HL-60/S4 treated with retinoic acid at 250 ng/mL for 4 days and 3 days (cell line): ENCODE data around the gene NOP14.
"Not testable (repeated sequence)": the region's sequence is repeated elsewhere in the genome, so short reads cannot be mapped to it uniquely, and the experiment has no call there.

Source experiments
- in situ Hi-C: fragments of 300-500 bp; cut with MboI; formaldehyde crosslinking; loops from 2 replicates; pipeline ENCODE4 v1.7.0; 2022; ENCODE audit warnings: low sequenced_read_pairs

NOP14 gene

DNA sequence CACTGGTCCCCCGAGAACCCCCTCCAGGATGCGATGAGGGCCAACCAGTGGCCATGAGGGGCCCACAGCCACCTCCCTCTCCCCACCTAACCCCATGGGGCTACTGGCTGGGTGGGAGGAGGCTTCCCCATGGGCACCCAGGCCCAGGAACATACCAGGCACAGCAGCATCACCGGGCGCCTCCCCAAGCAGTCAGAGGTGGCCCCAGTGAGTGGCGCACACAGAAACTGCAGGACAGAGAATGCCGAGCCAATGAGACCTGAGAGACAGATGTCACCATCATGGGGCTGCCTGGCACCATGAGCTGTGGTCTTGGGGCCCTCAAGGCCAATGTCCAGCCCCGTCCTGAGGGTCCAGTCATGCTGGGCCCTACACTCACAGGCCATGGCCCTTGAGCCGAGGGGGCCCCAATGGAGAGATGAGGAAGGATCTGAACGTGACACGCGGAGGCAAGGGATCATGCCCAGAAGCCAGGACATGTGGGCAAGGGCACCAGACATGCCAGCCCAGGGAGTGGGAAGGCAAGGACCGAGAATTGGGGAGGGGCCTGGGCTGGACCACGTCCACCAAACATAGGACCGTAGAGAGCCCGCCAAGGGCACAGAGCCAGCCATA, 30.1 kb downstream of the NOP14 start:
- in situ Hi-C loops: no loop called here

DNA sequence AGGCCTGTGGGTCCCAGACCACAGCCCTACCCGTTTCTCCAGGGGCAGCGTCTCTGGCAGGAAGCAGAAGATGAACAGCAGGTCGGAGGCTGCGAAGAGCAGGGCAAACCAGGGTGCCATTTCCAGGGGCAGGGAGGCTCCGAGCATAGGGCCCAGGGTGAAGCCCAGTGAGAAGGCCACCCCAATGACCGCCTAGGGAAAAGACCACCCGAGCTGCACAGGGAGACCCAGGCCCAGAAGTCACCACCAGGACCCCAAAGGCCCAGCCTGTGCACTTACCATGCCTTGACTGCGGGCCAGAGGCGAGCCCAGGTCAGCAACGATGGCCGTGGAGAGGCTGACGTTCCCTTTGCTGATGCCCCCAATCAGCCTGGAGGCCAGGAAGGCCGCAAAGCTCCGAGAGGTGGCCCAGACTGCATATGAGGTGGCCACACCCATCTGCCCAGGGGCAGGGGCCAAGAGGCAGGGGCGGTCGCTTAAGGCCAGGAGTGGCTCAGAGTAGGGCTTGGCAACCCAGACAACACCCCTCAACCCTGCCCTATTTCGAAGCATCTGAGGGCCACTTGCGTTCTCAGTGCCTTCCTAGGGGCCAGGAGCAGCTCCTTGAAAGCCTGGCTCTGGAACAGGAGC, 30.8 kb downstream of the NOP14 start:
- in situ Hi-C loops: no loop called here

DNA sequence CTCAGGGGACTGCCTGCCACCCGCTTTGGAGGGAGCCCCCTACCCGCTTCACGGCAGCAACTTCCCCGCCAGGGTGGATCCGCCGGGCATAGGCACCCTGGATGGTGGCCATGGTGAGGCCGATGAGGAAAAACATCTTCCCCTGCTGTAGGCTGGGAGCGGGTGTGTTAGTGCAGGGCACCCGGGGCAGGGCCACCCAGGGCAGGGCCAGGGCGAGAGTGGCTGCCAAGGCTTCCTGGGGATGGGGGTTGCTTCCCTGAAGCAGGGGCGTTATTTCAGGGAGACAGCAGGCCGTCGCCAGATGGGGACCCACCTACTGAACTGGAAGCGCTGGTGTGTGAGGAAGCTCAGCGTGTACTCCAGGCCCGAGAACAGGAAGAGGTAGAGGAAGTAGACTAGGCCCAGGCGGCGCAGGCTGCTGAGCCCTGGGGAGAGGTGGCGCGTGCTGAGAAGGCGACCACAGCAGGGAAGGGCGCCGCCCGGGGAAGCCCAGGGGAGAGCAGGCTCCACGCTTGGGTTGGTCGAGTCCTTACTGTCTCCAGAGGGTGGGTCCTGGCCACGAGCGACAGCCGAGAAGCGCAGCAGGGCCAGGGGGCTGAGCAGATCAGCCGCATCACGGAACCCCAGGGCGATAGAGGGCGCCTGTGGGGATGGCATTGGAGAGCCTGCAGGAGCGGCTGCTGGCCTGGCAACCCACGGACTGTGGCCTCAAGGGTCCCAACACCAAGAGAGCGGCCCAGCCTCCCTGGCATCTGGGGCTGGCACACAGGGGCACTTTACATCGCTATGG, 31.5 kb downstream of the NOP14 start:
- in situ Hi-C loops: no loop called here

DNA sequence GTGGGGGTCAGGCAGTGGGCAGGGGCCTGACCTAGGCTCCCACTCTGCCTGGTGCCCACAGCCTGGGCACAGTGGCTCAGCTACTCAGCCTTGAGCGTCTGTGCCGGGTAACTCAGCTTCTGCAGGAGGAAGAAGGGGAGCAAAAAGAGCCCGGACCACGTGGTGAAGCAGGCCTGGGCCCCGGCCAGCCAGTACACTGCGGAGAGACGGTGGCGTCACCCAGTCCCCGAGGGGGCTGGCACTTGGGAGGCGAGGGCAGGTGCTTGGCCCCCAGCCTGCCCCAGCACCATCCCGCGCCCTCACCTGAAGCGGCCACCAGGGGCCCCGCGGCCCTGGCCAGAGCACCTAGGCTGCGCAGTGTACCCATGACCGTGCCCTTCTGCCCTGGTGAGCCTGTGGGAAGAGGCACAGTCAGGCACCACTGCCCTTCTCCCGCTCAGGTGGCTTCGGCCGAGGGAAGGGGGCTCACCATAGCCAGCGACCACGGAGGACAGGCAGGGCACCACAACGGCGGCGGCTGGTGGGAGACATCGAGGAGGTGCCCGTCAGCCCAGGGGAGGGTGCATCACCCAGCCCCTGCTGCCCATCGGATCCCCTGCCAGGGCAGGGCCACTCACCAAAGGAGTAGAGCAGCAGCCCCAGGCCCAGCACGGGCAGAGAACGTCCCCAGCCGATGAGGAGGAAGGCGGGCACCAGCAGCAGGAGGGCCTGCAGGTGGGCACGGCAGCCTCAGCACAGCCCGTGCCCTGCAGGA, 32.3 kb downstream of the NOP14 start:
- in situ Hi-C loops: no loop called here

DNA sequence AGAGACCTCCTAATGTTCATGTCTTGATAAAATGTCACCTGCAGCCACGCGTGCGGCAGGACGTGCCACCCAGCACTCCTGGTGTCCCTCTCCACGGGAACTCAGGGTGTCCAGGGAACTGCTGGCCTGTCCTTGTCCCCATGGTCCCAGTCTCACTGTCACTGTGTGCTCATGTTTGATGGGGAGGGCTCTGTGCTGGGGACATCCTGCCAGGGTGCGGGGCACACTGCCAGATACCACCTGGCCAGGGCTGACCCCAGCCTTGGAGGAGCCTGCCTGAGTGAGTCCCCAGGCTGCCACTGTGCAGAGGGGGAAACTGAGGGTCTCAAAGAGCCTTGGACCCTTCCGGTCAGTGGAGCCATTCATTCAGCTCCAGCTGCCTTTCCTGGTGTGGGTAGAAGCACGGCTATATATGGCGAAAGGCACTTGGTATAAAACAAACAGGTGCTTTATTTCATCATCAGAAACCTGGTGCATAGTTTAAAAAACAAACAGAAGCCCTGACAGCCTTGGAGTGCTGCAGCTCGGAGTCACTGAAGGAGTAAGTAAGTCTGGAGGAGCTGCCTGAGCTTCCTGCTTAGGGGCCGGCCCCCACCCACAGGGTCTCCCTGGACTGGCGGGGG, 33.0 kb downstream of the NOP14 start:
- in situ Hi-C loops: no loop called here

DNA sequence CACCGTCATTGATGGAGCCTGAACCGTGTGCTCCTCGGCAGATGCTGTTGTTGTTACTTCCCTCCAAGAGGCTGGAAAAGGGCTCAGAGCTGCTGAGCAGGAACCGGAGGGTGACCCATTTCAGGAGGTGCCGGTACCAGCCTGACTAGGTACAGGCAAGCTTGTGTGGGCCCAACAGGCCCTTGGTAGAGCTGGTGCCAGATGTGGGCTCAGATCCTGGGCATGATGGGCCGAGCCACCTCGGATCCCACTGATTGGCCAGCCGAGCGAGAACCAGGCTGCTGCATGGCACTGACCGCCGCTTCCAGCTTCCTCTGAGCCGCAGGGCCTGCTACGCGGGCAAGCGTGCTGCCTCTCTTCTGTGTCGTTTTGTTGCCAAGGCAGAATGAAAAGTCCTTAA, 33.7 kb downstream of the NOP14 start:
- in situ Hi-C loops: no loop called here

DNA sequence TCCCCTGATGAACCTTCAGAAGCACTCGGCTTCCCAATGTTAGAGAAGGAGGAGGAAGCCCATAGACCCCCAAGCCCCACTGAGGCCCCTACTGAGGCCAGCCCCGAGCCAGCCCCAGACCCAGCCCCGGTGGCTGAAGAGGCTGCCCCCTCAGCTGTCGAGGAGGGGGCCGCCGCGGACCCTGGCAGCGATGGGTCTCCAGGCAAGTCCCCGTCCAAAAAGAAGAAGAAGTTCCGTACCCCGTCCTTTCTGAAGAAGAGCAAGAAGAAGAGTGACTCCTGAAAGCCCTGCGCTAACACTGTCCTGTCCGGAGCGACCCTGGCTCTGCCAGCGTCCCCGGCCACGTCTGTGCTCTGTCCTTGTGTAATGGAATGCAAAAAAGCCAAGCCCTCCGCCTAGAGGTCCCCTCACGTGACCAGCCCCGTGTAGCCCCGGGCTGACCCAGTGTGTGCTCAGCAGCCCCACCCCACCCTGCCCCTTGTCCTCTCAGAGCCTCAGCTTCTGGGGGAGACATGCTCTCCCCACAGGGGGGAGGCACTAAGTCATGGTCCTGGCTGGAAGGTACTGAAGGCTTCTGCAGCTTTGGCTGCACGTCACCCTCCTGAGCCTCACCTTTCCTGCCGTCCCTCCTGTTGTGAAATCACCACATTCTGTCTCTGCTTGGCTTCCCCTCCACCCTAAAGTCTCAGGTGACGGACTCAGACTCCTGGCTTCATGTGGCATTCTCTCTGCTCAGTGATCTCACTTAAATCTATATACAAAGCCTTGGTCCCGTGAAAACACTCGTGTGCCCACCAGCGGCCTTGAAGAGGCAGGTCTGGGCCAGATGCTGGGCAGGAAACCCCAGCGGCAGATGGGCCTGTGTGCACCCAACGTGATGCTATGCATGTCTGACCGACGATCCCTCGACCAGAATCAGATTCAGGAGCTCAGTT, 34.7 kb downstream of the NOP14 start:
- in situ Hi-C loops: no loop called here

DNA sequence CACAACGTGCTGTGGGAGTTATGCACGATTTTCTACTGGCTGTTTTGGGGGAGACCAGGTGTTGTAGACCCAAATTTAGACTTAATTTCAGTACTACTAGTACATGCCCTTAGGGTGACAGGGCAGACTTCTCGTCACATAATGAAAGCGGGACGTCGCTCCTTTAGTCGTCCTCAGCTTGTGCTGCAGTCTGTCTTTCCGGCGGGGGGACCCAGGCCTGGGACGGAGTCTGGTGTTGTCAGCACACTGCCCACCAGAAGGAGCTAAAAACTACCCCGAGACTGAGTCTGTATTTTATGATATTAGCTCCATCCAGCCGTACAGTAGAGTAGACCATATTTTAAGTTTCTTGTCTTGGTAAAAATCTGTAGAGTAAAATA, 35.5 kb downstream of the NOP14 start:
- in situ Hi-C loops: no loop called here

DNA sequence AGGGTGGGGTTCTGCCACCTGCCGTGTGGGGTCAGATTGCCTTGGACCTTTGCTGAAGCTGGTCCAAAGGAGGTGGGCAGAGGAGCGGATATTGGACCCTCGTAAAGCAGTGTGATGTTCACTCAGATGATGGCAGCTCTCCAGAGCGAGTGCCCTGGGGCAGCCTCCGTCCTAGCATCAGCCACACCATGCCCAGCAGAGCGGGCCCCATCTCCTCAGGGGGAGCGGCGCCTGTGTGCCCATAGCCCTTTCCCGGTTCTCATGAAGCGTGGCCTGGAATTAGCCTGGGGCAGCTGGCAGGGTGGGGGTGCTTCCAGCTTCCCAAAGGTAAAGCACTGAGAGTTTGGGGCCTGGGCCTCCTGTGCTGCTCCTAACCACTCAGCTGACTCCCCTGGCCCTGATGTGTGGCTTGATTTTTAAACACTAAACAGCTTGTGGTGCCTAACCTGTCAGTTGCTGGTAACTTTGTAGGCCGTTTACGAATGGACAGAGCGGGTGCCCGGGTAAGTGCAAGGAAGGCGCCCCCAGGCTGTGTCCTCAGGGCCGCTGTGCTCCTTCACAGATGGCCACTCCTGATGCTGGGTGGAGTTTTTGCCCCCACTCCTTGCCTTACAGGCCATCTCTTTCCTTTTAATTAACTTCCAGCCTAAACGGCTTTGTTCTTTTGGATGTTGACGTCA, 36.0 kb downstream of the NOP14 start:
- in situ Hi-C loops: no loop called here

DNA sequence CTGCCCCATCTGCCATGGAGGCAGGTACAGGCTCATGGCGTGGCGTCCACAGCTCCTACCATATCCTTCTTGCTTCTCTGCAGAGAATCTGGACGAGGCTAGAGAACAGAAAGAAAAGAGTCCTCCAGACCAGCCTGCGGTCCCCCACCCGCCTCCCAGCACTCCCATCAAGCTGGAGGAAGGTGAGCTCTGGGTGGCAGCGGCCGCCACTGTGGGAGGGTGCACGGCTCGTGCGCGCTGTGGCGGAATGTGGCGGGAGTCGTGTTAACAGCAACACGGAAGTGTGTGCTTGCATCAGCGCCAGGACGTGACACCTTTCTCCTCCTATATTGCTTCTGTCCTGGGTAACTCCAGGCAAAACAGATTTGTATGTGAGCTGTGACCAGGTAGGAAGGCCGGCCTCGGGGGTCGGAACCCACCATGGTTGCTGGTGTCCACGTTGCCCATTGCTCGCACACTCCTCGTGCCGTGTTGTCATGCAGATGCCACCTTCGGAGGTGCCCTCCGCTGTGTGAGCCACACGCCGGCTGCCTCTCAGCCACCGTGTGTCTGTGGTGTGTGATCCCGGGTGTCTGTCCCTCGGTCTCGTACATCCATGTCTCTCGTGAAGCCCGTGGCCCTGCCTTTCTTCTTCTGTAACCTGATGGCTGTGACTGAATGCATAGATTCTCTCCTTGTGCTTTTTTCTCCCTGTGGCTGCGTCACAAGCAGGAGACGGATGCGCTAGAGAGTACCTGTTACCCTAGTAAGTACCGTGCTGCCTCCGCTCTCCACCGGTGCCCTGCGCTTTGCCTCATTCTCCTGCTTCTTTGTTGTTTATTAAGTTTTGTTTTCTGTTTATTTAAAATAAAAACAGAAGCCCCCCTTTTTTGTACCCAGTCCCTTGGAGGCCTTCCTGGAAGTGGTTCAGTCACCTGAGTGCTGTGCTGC, 37.0 kb downstream of the NOP14 start:
- in situ Hi-C loops: no loop called here

DNA sequence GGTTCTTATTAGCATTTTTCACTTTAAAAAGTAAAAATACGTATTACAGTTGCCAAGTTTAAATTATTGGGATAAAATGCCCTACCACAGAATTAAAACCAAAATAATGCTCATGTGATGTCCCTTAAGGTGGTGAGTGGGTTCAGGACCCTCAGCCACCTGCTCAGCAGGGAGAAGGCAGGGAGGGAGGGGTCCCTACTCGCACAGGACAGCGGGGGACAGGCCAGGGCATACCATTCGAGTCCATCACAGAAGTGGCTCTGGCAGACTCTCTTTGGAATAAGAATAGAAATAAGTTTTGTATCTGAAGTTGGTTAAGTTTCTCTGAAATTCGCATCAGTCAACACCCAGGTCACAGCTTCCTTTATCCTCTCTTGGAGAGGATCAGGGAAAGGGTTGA, 37.7 kb downstream of the NOP14 start:
- in situ Hi-C loops: no loop called here

DNA sequence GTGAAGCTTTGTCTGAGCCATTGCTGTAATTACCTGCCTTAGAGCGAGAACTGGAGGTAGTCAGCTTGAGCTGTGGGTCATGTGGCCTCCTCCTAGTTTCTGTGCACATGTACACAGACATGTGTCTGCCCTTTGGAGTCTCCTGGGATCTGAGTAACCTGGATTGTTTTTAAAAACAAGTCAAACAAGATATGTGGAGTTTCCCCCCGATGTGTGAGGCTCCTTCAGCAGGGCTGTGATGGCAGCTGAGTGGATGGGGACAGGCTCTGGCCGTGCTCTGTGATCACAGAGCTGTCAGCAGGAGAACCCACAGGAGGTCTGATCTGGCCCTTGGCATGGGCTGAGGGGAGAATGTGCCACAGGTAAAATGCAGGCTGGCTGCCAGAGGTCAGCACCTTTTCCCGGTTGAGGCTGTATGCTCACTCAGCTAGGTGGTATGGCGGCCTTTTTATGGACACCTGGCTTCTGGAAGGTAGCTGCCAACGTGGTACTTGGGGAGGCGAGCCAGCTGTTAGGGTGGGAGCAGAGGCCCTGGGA, 38.4 kb downstream of the NOP14 start:
- in situ Hi-C loops: no loop called here

DNA sequence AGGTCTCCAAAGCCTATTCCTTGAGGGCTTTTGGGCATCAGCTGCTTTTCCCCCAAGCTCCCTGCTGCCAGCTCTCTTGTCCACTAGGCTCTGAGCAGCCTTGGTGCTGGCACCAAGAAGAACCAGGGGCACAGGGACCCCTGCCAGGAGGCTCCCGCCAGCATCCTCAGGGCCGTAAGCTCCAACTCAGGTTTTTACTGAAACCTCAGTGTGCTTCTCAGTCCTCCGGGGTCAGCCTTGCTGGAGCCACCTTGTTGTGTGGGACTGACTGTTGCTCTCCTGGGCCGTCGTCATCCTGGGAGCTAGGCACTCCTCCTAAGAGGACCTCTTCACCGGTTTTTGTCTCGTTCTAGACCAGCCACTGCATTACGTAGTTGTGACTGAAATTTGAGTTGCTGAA, 38.9 kb downstream of the NOP14 start:
- in situ Hi-C loops: no loop called here

DNA sequence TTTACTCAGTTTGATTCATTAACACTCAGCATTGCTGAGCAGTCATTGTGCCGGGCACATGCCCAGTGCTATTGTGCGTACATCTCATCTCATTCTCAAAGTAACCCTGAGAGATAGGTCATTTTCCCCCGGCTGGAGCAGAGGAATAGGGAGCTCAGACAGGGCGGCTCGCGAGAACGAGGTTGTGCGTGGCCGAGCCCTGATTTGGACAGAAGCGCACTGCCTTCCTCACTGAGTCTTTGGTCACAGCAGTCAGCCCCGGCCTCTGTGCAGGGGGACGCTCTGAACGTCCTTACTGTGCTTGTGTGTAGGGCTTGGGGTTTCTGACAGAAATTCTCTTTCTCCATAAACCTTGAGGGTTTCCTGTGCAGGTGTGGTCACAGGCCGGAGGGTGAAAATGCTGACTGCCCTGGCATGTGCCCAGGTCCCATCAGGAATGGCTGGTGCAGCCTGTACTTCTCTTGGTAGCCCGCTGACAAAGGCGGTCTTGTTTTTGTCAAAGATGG, 39.5 kb downstream of the NOP14 start:
- in situ Hi-C loops: no loop called here

DNA sequence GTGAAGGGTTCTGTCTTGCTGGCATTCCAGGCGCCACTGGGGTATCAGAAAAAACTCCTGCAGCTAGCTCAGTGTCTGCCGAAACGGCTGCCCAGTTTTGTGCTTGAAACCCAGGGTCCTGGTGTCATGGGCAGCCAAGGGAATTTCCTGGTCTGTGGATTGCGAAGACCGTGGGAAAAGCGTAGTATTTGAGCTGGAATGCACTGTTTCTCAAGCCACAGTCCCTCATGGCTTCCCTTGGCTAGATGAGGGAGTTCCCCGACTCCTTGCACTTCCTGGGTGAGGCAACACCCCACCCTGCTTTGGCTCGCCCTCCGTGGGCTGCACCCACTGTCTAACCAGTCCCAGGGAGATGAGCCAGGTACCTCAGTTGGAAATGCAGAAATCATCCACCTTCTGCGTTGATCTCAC, 40.1 kb downstream of the NOP14 start:
- in situ Hi-C loops: no loop called here

DNA sequence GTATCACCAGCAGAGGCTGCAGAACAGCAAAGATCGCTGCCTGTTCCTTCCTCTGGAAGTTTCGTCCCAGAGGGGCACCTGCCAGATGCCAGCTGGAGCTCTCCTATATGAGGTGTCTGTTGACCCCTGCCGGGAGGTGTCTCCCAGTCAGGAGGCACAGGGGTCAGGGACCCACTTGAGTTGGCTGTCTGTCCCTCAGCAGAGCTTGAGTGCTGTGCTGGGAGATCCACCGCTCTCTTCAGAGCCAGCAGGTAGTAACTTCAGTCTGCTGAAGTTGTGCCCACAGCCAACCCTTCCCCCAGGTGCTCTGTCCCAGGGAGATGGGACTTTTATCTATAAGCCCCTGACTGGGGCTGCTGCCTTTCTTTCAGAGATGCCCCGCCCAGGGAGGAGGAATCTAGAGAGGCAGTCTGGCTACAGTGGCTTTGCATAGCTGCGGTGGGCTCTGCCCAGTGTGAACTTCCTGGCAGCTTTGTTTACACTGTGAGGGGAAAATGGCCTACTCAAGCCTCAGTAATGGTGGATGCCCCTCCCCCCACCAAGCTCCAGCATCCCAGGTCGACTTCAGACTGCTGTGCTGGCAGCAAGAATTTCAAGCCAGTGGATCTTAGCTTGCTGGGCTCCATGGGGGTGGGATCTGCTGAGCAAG, 40.6 kb downstream of the NOP14 start:
- in situ Hi-C loops: not testable (repeated sequence)

DNA sequence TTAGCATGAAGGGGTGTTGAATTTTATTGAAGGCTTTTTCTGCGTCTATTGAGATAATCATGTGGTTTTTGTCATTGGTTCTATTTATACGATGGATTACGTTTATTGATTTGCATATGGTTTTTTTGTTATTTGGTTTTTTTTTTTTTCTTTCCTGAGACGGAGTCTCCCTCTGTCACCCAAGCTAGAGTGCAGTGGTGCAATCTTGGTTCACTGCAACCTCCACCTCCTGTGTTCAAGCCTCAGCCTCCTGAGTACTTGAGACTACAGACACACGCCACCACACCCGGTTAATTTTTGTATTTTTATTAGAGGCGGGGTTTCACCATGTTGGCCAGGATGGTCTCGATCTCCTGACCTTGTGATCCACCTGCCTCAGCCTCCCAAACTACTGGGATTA, 44.5 kb downstream of the NOP14 start:
- in situ Hi-C loops: not testable (repeated sequence)
